ENCODE data around the gene CENPX.

Gene CENPX

DNA sequence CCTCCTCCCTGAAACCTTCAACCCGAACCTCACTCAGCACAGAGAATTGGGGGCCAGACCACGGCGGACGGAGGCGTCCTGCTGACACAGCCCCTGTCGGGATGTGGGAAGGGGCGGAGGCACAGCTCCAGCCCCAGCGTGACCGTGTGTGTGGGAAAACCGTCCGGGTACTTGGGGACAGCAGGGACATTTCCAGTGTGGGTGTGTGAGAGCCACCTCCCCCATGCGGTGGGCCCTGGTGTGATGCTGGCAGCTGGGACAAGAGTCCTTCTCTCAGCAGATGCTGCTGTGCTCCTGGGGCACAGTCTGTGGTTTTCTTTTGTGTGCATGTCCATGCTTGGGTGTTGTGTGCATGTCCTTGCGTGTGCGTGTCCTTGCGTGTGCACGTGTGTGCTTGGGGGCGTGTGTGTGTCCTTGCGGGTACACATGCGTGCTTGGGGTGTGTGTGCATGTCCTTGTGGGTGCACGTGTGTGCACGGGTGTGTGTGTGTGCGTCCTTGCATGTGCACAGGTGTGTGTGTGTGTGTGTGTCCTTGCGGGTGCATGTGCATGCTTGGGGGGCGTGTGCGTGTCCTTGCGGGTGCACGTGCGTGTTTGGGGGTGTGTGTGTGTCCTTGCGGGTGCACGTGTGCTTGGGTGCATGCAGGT is 16.9 kb downstream of the CENPX start:
- H3K4me3 ChIP-seq (ENCODE audit: low read length): no peak overlapping the region
- no peak overlapping the region for H3K9ac ChIP-seq (ENCODE audit: low read length)
- no peak overlapping the region for H3K4me2 ChIP-seq (ENCODE audit: low read length)
- H3K27me3 ChIP-seq (ENCODE audit: low read depth, low read length): no peaks in the 10 kb centered on the region
- no peak overlapping the region for H2AFZ ChIP-seq (ENCODE audit: low read depth, low read length)
- H3K9me3 ChIP-seq (ENCODE audit: insufficient read depth, low read length): no peaks in the 10 kb centered on the region
- no peaks in the 10 kb centered on the region for H3K36me3 ChIP-seq (replicated peaks; ENCODE audit: low read depth, low read length)
- H4K20me1 ChIP-seq (ENCODE audit: insufficient read depth, low read length): no peaks in the 10 kb centered on the region
- no peaks in the 10 kb centered on the region for H3K4me1 ChIP-seq (ENCODE audit: low read length)
- TF ChIP-seq, protein P1, sequence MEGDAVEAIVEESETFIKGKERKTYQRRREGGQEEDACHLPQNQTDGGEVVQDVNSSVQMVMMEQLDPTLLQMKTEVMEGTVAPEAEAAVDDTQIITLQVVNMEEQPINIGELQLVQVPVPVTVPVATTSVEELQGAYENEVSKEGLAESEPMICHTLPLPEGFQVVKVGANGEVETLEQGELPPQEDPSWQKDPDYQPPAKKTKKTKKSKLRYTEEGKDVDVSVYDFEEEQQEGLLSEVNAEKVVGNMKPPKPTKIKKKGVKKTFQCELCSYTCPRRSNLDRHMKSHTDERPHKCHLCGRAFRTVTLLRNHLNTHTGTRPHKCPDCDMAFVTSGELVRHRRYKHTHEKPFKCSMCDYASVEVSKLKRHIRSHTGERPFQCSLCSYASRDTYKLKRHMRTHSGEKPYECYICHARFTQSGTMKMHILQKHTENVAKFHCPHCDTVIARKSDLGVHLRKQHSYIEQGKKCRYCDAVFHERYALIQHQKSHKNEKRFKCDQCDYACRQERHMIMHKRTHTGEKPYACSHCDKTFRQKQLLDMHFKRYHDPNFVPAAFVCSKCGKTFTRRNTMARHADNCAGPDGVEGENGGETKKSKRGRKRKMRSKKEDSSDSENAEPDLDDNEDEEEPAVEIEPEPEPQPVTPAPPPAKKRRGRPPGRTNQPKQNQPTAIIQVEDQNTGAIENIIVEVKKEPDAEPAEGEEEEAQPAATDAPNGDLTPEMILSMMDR (IDR thresholded peaks at IDR 0.05; ENCODE audit: low read depth, low read length): no peak
- TF ChIP-seq EZH2phosphoT487 (IDR thresholded peaks at IDR 0.05; ENCODE audit: low read depth): no peak
- H3K79me2 ChIP-seq (ENCODE audit: low read length): no peaks in the 10 kb centered on the region
- no peak overlapping the region for H3K27ac ChIP-seq (ENCODE audit: low read length)

DNA sequence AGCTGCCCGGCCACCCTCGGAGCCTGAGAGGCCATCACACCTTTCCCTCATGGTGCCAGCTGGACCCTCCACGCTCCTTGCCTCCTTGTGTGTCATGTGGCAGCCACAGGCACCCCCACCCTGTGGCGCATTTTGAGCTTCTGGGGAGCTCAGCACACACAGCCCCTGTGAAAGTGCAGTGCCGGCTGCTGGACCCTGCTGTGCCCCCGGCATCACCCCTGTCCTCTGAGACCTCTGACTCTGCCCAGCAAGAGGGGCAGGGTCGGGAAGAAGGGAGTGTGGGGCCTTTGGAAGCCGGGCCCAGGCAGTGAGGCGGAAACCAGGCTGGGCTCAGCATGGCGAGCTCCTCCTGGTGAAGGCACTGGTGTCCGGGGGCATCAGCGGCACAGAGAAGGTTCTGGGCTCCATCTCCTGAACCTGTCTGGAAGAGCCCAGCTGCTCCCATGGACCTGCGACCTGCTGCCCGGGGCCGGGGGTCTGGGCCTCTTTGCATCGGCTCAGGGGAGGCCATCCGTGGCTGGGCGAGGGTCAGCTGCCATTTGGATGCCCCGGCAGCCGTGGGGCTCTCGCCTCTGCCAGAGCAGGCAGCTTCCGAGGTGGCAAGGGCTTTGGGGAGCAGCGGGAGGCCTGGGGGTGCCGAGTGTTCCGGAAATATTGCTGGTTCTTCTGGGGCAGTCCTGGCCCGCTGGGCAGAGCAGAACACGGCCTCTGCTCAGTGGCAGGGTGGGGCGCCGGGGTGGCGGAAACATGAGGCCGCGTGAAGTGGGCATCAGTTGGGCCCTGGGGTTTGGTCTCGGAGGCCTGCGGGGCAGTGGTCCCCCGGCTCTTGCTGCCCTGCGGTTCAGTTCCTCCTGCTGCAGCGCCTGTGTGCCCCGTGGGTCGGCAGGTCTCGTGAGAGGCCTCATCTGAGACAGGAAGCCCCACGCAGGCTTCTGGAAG is 17.9 kb downstream of the CENPX start:
- H3K27me3 ChIP-seq (ENCODE audit: low read depth, low read length): no peaks in the 10 kb centered on the region
- no peak overlapping the region for H2AFZ ChIP-seq (ENCODE audit: low read depth, low read length)
- no peak overlapping the region for H3K27ac ChIP-seq (ENCODE audit: low read length)
- H4K20me1 ChIP-seq (ENCODE audit: insufficient read depth, low read length): no peaks in the 10 kb centered on the region
- TF ChIP-seq EZH2phosphoT487 (IDR thresholded peaks at IDR 0.05; ENCODE audit: low read depth): no peak
- TF ChIP-seq, protein P1 (IDR thresholded peaks at IDR 0.05; ENCODE audit: low read depth, low read length): no peak
- H3K4me1 ChIP-seq (ENCODE audit: low read length): no peaks in the 10 kb centered on the region
- H3K4me2 ChIP-seq (ENCODE audit: low read length): no peak overlapping the region
- no peak overlapping the region for H3K4me3 ChIP-seq (ENCODE audit: low read length)
- H3K36me3 ChIP-seq (replicated peaks; ENCODE audit: low read depth, low read length): no peaks in the 10 kb centered on the region
- H3K79me2 ChIP-seq (ENCODE audit: low read length): no peaks in the 10 kb centered on the region
- H3K9ac ChIP-seq (ENCODE audit: low read length): no peak overlapping the region
- no peaks in the 10 kb centered on the region for H3K9me3 ChIP-seq (ENCODE audit: insufficient read depth, low read length)

DNA sequence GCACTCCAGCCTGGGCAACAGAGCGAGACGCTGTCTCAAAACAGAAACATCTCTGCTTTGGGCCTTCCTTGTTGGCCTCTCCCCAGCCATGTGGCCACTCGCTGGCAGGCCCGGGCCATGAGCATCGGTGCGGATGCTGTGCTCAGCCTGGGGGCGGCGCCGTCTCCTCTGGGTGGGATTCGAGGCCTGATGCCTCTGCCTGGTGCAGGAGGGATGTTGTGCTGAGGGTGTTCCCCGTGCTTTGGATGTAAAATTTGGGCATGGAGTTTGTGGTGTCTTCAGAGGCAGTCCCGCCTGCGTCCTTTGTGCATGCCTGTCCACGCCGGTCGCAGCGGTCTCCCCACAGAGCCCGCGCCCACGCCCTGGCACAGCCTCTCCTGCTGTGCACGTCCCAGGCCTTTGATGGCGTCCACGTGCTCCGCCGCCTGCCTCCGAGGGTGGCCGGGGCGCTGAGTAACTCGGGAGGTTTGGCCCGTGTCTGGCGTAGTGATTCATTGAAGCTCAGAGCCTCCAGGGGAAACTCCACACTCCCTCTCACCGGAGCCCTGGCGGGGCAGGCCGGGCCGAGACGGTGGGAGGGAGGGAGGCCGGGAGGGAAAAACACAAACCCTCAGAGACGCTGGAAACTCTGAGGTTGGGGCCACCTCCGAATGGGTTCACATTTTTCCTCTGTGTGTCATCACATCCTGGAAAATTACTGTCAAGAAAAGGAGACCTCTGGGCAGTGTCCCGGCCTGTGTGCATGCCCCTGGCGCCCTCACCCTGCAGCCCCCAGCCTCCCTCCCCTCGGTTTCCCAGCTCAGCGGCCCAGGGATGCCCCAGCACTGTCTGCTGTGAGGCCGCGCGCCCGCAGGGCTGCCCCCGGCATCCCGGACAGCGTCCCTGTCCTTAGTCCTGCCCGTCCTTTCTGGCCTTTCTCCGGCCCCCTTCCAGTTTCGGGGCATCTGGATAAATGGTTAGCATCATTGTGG is 19.0 kb downstream of the CENPX start:
- H3K27me3 ChIP-seq (ENCODE audit: low read depth, low read length): no peaks in the 10 kb centered on the region
- H2AFZ ChIP-seq (ENCODE audit: low read depth, low read length): no peak overlapping the region
- no peak overlapping the region for H3K4me2 ChIP-seq (ENCODE audit: low read length)
- H3K4me3 ChIP-seq (ENCODE audit: low read length): no peak overlapping the region
- no peaks in the 10 kb centered on the region for H4K20me1 ChIP-seq (ENCODE audit: insufficient read depth, low read length)
- H3K79me2 ChIP-seq (ENCODE audit: low read length): no peaks in the 10 kb centered on the region
- H3K27ac ChIP-seq (ENCODE audit: low read length): no peak overlapping the region
- H3K9me3 ChIP-seq (ENCODE audit: insufficient read depth, low read length): no peaks in the 10 kb centered on the region
- TF ChIP-seq EZH2phosphoT487 (IDR thresholded peaks at IDR 0.05; ENCODE audit: low read depth): no peak
- TF ChIP-seq, protein P1 (IDR thresholded peaks at IDR 0.05; ENCODE audit: low read depth, low read length): no peak
- no peak overlapping the region for H3K9ac ChIP-seq (ENCODE audit: low read length)
- H3K4me1 ChIP-seq (ENCODE audit: low read length): no peaks in the 10 kb centered on the region
- H3K36me3 ChIP-seq (replicated peaks; ENCODE audit: low read depth, low read length): no peaks in the 10 kb centered on the region

Data from OCI-LY3 (cell line).